Central memory CD8-positive, alpha-beta T cell (primary cell): Measurements from ENCODE around the gene OSTF1.
A peak's percentile ranks its signal among the peaks of the same experiment; 100 is the strongest.

Experiments used
- ATAC-seq: fragments of 150-1000 bp; cut with Tn5 transposase; replicated peaks from 2 replicates; pipeline ENCODE4 v1.10.0; 2022; ENCODE audit warnings: mild to moderate bottlenecking, moderate FRiP score, moderate number of reproducible peaks; ENCODE audit not compliant: poor library complexity, severe bottlenecking; ENCODE audit errors: extremely low read depth
- DNase-seq, 2 donors: peaks; one replicate each; pipeline ENCODE4 v3.0.0; 2021; ENCODE audit warnings: low spot score in 2 of 2
- H3K27ac Mint-ChIP-seq: one replicate; pipeline ENCODE4 v1.8.0; 2022; ENCODE audit warnings: low read depth, mild to moderate bottlenecking, moderate library complexity, mixed read lengths
- H3K27me3 Mint-ChIP-seq: one replicate; pipeline ENCODE4 v1.8.0; 2022; ENCODE audit warnings: mixed read lengths
- H3K36me3 Mint-ChIP-seq: one replicate; pipeline ENCODE4 v1.8.0; 2022; ENCODE audit warnings: mild to moderate bottlenecking, moderate library complexity, mixed read lengths; ENCODE audit not compliant: insufficient read depth
- H3K4me1 Mint-ChIP-seq: one replicate; pipeline ENCODE4 v1.8.0; 2022; ENCODE audit warnings: mixed read lengths
- H3K4me3 Mint-ChIP-seq: one replicate; pipeline ENCODE4 v1.8.0; 2022; ENCODE audit warnings: mild to moderate bottlenecking, moderate library complexity, mixed read lengths
- H3K9me3 Mint-ChIP-seq: one replicate; pipeline ENCODE4 v1.8.0; 2022; ENCODE audit warnings: mixed read lengths

The OSTF1 gene

GRCh38 chr9:75111019-75111622, 22.8 kb downstream of the OSTF1 start:
- H3K9me3 Mint-ChIP-seq, result no peaks in the 10 kb centered on the region
- H3K27ac Mint-ChIP-seq, result peak overlapping the region; percentile 41
- H3K4me1 Mint-ChIP-seq, result peaks cover 46% of the 10 kb centered on the region
- H3K4me3 Mint-ChIP-seq, result no peak overlapping the region
- ATAC-seq (no peak), DNase-seq (no peak)
- peaks cover 7% of the 10 kb centered on the region for H3K36me3 Mint-ChIP-seq
- no peaks in the 10 kb centered on the region for H3K27me3 Mint-ChIP-seq

- Mint-ChIP-seq H3K27ac (no peak overlapping the region), H3K4me3 (no peak overlapping the region), H3K4me1 (peaks cover 50% of the 10 kb centered on the region), H3K9me3 (no peaks in the 10 kb centered on the region), H3K27me3 (no peaks in the 10 kb centered on the region), H3K36me3 (peaks cover 1% of the 10 kb centered on the region)
- no peak for DNase-seq
- ATAC-seq, result no peak
Measured at GRCh38 chr9:75112789-75113188, 24.5 kb downstream of the OSTF1 start.

- DNase-seq (no peak), ATAC-seq (no peak)
- Mint-ChIP-seq H3K9me3 (no peaks in the 10 kb centered on the region), H3K36me3 (peaks cover 8% of the 10 kb centered on the region), H3K4me1 (peaks cover 54% of the 10 kb centered on the region), H3K4me3 (no peak overlapping the region), H3K27me3 (no peaks in the 10 kb centered on the region), H3K27ac (no peak overlapping the region)
Measured at GRCh38 chr9:75116306-75116705, 28.0 kb downstream of the OSTF1 start.

GRCh38 chr9:75117564-75117963, 29.2 kb downstream of the OSTF1 start:
- Mint-ChIP-seq H3K4me1 (peaks cover 62% of the 10 kb centered on the region), H3K9me3 (no peaks in the 10 kb centered on the region), H3K4me3 (no peak overlapping the region), H3K27ac (no peak overlapping the region), H3K36me3 (peaks cover 8% of the 10 kb centered on the region), H3K27me3 (no peaks in the 10 kb centered on the region)
- no peak for ATAC-seq
- no peak for DNase-seq

GRCh38 chr9:75120686-75121085, 32.4 kb downstream of the OSTF1 start:
- no peak for ATAC-seq
- H3K4me1 Mint-ChIP-seq, result peaks cover 65% of the 10 kb centered on the region
- no peaks in the 10 kb centered on the region for H3K9me3 Mint-ChIP-seq
- peak overlapping the region; percentile 66 for H3K27ac Mint-ChIP-seq
- no peaks in the 10 kb centered on the region for H3K27me3 Mint-ChIP-seq
- peak overlapping the region; percentile 9 for H3K4me3 Mint-ChIP-seq
- peaks cover 13% of the 10 kb centered on the region for H3K36me3 Mint-ChIP-seq
- DNase-seq, result no peak

GRCh38 chr9:75121914-75122558, 33.7 kb downstream of the OSTF1 start:
- Mint-ChIP-seq H3K27me3 (no peaks in the 10 kb centered on the region), H3K27ac (peak overlapping the region; percentile 44), H3K4me3 (peak overlapping the region; percentile 6), H3K36me3 (peaks cover 13% of the 10 kb centered on the region), H3K9me3 (no peaks in the 10 kb centered on the region), H3K4me1 (peaks cover 59% of the 10 kb centered on the region)
- DNase-seq (no peak), ATAC-seq (peak; percentile 70)

GRCh38 chr9:75123696-75124095, 35.4 kb downstream of the OSTF1 start:
- Mint-ChIP-seq H3K4me1 (peaks cover 51% of the 10 kb centered on the region), H3K27ac (peak overlapping the region; percentile 83), H3K9me3 (no peaks in the 10 kb centered on the region), H3K27me3 (no peaks in the 10 kb centered on the region), H3K4me3 (no peak overlapping the region), H3K36me3 (peaks cover 12% of the 10 kb centered on the region)
- DNase-seq (no peak), ATAC-seq (peak; percentile 31)

- Mint-ChIP-seq H3K27ac (peak overlapping the region; percentile 16), H3K27me3 (no peaks in the 10 kb centered on the region), H3K4me1 (peaks cover 33% of the 10 kb centered on the region), H3K9me3 (no peaks in the 10 kb centered on the region), H3K36me3 (peaks cover 33% of the 10 kb centered on the region), H3K4me3 (no peak overlapping the region)
- no peak for DNase-seq
- ATAC-seq, result no peak
Measured at GRCh38 chr9:75128535-75128934, 40.2 kb downstream of the OSTF1 start.

GRCh38 chr9:75130172-75130571, 41.9 kb downstream of the OSTF1 start:
- peaks cover 27% of the 10 kb centered on the region for H3K4me1 Mint-ChIP-seq
- H3K27me3 Mint-ChIP-seq, result no peaks in the 10 kb centered on the region
- peaks cover 35% of the 10 kb centered on the region for H3K36me3 Mint-ChIP-seq
- DNase-seq (no peak), ATAC-seq (no peak)
- H3K4me3 Mint-ChIP-seq, result no peak overlapping the region
- no peak overlapping the region for H3K27ac Mint-ChIP-seq
- no peaks in the 10 kb centered on the region for H3K9me3 Mint-ChIP-seq

GRCh38 chr9:75130621-75131230, 42.4 kb downstream of the OSTF1 start:
- no peak for DNase-seq

GRCh38 chr9:75131700-75132099, 43.4 kb downstream of the OSTF1 start:
- ATAC-seq, result no peak
- peak overlapping the region; percentile 12 for H3K27ac Mint-ChIP-seq
- H3K36me3 Mint-ChIP-seq, result peaks cover 41% of the 10 kb centered on the region
- peaks cover 28% of the 10 kb centered on the region for H3K4me1 Mint-ChIP-seq
- no peaks in the 10 kb centered on the region for H3K9me3 Mint-ChIP-seq
- DNase-seq, result no peak
- no peaks in the 10 kb centered on the region for H3K27me3 Mint-ChIP-seq
- H3K4me3 Mint-ChIP-seq, result no peak overlapping the region

More at GRCh38 chr9:75130621-75131230, 42.4 kb downstream of the OSTF1 start:
- ATAC-seq, result no peak
- peaks cover 38% of the 10 kb centered on the region for H3K36me3 Mint-ChIP-seq
- H3K9me3 Mint-ChIP-seq, result no peaks in the 10 kb centered on the region
- peaks cover 28% of the 10 kb centered on the region for H3K4me1 Mint-ChIP-seq
- no peaks in the 10 kb centered on the region for H3K27me3 Mint-ChIP-seq
- H3K27ac Mint-ChIP-seq, result peak overlapping the region; percentile 12
- no peak overlapping the region for H3K4me3 Mint-ChIP-seq

GRCh38 chr9:75132244-75132643, 43.9 kb downstream of the OSTF1 start:
- ATAC-seq (no peak), DNase-seq (no peak)
- H3K4me3 Mint-ChIP-seq, result no peak overlapping the region
- H3K27me3 Mint-ChIP-seq, result no peaks in the 10 kb centered on the region
- no peaks in the 10 kb centered on the region for H3K9me3 Mint-ChIP-seq
- peak overlapping the region; percentile 12 for H3K27ac Mint-ChIP-seq
- H3K4me1 Mint-ChIP-seq, result peaks cover 31% of the 10 kb centered on the region
- peaks cover 41% of the 10 kb centered on the region for H3K36me3 Mint-ChIP-seq

GRCh38 chr9:75133396-75133795, 45.1 kb downstream of the OSTF1 start:
- no peak for DNase-seq
- peaks cover 46% of the 10 kb centered on the region for H3K36me3 Mint-ChIP-seq
- peaks cover 36% of the 10 kb centered on the region for H3K4me1 Mint-ChIP-seq
- H3K4me3 Mint-ChIP-seq, result no peak overlapping the region
- no peaks in the 10 kb centered on the region for H3K9me3 Mint-ChIP-seq
- no peak for ATAC-seq
- H3K27ac Mint-ChIP-seq, result peak overlapping the region; percentile 62
- H3K27me3 Mint-ChIP-seq, result no peaks in the 10 kb centered on the region
